Uterus (tissue), 2 donors: ENCODE results near the gene TBCD.

Experiments used
- POLR2A ChIP-seq, 2 donors: fragments of 450-650 bp; IDR thresholded peaks; one replicate each; pipeline ENCODE4 v1.6.1; 2016; ENCODE audit warnings: antibody characterized with exemption in 2 of 2, mild to moderate bottlenecking in 1 of 2, moderate library complexity in 1 of 2
- TF ChIP-seq, protein P1 (sequence below), 4 experiments: fragments of 200-600 bp in 2 of 4; fragments of 450-650 bp in 2 of 4; sonication (generic) in 2 of 4; IDR thresholded peaks; one replicate each; pipeline ENCODE4 v1.5.1; 2016 to 2019; ENCODE audit warnings: antibody characterized with exemption in 4 of 4, mild to moderate bottlenecking in 2 of 4, moderate library complexity in 1 of 4

DNA sequence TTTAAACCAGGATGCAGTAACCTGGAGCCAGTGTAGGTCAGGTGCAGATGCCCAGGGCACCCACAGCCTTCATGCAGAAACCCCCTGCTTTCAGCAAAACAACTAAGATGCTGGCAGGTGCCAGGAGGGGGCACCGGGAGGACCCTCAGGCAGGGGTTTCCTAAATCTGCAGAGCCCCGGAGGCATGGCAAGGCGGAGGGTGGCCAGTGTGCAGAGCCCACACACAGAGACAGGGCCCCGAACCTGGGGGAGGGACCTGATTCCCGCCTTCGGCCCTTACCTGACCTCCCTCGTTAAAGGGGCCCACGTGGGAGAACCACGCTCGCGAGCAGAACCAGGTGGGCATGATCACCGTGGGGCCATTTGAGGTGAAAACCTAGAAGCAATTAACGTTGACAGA, 213.5 kb downstream of the TBCD start:
- TF ChIP-seq POLR2A (IDR thresholded peaks at IDR 0.05) = no peak
- TF ChIP-seq, protein P1, sequence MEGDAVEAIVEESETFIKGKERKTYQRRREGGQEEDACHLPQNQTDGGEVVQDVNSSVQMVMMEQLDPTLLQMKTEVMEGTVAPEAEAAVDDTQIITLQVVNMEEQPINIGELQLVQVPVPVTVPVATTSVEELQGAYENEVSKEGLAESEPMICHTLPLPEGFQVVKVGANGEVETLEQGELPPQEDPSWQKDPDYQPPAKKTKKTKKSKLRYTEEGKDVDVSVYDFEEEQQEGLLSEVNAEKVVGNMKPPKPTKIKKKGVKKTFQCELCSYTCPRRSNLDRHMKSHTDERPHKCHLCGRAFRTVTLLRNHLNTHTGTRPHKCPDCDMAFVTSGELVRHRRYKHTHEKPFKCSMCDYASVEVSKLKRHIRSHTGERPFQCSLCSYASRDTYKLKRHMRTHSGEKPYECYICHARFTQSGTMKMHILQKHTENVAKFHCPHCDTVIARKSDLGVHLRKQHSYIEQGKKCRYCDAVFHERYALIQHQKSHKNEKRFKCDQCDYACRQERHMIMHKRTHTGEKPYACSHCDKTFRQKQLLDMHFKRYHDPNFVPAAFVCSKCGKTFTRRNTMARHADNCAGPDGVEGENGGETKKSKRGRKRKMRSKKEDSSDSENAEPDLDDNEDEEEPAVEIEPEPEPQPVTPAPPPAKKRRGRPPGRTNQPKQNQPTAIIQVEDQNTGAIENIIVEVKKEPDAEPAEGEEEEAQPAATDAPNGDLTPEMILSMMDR (IDR thresholded peaks at IDR 0.05) = no peak
